Amygdala (tissue), 56 donors: ENCODE measurements around the gene INPP4B.

Experiments
- DNase-seq, 56 donors: peaks; one replicate each; lab custom pipeline; 2025; lab: John Stamatoyannopoulos, UW

INPP4B gene

DNA sequence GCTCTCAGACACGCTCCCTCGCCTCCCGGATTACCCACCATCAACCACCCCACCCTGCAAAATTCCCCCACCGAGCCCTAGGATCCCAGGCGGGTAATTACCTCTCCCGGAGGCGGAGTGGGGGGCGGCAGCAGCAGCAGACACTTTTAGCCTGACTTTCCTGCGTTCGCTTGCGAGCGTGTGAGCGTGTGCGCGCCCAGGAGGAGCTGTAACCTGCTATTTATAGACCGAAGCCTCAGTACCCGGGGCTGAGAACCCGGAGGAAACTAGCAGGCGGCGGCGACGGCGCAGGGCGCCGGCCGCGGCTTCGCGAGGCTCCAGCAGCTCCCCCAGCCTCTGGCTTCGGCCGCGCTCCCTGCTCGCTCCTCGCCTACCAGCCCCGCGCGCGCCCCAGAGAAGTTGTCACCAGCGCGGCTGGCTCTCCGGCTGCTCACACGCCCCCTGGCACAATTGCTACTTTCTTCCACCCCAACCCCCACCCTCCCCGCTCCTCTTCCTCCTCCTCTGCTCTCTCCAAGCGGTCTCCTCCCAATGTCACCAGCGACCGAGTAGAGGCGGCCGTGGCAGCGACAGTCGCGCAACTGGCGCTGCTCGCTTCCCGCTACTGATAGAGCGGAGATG lies at the start of gene INPP4B:
Gene INPP4B, minus strand, starts transcription at position 194 of the 621 bp plus-strand sequence.
- DNase-seq = peak in 38 of 56 donors; percentile 3 to 64 (median 28)

DNA sequence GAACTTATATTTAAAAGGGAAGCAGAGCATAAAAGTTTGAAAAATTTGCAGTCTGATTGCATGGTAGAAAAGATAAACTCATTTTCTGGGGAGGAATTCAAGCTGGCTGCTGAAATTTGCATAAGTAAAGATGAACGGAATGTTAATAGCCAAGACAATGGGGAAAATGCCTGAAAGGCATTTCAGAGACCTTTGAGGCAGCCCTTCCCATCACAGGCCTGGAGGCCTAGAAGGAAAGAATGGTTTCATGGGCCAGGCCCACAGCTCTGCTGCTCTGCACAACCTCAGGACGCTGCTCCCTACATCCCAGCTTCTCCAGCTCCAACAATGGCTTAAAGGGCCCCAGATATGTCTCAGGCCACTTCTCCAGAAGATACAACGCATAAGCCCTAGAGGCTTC lies 46.9 kb upstream of the INPP4B start:
- no peak for DNase-seq

DNA sequence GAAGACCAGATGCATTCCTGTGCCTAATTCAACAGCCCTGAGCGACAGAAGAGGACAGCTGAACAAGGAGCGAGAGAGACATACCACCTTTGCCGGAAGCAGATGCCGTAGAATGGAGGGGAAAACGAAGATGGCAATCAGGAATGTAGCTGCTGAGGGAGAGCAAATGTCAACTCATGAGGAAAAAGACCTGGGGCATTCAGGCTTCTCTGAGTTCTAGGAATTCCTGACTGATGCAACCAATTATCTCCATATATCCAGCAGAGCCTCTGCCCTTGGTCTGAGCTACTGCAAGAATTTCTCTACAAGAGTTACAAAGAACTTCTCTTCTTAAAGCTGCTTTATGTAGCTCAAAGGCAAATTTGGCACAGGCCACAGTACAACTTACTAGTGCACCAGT lies 40.5 kb upstream of the INPP4B start:
- DNase-seq = no peak

DNA sequence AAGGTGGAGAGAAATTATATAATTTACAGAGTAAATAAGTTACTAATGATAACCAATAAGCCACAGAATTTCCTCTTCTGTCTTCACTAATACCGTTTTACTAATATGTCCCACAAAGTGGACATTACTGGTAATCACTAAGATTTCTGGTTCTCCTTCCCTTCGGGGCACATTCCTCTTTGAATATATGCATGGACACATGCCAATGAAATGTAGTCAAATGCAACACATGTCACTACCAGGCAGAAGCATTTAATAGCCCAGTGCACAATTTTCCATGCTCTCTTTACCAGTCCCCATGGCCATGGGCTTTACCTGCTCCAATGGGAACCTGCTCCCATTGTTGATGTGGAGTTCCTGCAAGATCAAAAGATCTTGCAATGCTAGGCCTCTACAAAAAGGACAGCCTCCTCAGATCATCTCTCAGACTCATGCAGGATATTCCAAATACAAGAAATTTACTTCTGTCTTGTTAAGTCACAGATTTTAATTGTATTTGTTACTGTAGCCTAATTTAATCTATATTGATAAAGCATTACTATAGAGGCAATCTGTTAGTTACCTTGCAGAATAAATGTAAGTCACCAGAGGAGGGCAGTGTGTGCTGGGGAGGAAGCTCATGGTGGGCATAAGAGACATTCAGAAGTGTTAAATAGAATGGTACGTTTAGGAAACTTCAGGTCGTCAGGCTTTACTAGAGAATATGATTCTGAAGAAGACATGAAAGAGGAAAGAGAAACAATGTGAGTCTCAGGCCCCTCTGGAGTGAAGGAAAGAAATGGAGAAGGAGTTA lies 37.1 kb upstream of the INPP4B start:
- DNase-seq = no peak

DNA sequence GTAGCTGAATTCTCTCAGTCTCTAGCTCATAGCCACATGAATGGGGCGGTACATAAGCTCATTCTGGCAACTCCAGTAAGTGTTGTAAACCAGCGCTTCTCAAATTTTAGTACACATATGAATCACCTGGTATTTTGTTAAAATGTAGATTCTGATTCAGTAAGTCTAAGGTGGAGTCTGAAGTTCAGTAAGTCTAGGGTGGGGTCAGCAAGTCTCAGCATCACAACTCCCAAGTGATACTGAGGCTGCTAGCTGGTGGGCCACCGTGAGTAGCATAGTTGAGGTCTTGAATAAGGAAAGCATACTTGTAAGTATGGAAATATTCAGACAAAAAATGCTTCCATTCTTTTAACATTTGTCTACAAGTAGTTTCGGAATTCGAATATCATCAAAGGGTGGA lies 36.1 kb upstream of the INPP4B start:
- DNase-seq = no peak

DNA sequence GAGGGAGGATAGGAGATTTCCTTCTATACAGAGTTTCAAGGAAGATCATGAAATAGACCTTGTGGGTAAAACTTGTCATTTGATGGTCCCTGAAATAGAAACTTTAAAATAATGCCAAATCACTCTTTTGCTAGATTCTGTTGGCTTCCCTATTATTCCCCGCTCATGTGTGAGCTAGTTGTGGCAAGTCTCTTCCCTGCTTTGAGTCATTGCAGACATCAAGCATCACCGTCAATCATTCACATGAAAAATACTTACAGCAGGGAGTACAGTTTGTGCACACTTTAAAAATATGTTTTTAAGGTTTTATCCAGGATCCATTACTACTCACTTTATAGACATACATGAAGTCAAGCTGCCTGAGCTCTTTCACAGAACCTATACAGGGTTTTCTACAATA lies 35.2 kb upstream of the INPP4B start:
- DNase-seq = no peak

DNA sequence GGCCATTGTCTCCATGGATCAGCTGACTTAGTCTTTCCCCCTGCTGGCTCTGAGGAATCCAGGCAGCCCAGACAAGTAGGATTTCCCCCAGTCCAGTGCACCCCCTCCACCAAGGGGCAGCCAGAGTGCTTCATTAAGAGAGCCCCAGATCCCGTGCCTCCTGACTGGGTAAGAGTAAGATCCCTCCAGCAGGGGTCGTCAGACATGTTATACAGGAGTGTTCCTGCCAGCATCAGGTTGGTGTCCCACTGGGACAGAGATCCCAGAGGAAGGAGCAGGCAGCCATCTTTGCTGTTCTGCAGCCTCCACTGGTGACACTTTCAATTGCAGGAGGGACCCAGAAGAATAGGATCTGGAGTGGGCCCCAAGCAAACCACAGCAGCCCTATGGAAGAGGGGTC lies 29.0 kb upstream of the INPP4B start:
- no peak for DNase-seq

DNA sequence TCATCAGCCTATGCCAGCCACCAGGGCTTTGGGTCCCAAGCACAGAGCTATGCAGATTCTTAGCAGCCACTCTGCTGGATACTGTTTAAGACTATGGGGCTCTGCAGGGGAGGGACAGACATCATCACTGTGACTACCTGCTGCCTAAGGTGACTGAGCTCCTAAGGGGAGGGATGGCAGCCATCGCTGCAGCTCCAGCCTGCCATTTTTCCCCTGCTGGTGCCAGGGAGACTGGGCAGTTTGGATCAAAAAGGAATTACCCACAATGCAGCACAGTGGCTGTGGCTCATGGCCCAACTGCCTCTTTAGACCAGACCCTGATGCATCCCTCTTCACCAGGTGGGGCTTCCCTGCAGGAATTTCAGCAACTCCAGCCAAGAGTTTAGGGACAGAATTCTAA lies 28.6 kb upstream of the INPP4B start:
- no peak for DNase-seq

DNA sequence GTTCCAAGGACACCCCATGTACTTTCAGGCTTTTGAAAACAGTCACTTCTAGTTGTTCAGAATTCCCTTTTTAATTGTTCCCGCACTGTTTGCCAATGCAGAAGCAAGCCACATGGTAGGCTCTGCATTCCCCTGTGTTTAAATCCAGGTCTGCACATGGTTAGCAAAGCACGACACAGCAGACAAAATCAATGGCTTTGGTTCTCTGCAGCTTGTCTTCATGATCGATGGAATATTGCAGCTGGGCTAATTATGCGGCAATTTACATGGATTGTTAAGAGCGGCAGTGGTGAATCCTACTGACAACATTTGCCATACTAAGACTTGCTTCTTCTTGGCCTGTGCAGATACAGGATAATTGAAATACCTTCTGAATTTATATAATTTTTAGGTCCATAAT lies 20.6 kb upstream of the INPP4B start:
- no peak for DNase-seq

DNA sequence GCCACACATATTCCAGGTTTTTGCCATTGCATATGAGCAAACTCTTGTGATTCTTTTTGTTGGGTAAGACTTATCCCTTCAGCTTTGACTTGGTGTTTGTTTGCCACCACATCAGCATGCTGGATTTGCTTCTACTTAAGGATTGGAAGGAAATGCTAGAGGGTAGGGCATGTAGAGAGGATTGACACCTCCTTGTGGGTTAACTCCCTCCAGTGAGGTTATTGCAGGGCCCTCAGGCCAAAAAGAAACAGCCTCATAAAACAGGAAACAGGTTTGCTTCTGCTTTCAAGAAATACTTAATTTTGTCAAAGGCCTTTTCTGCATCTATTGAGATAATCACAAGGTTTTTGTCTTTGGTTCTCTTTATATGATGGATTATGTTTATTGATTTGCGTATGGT lies 15.2 kb upstream of the INPP4B start:
- DNase-seq = no peak

DNA sequence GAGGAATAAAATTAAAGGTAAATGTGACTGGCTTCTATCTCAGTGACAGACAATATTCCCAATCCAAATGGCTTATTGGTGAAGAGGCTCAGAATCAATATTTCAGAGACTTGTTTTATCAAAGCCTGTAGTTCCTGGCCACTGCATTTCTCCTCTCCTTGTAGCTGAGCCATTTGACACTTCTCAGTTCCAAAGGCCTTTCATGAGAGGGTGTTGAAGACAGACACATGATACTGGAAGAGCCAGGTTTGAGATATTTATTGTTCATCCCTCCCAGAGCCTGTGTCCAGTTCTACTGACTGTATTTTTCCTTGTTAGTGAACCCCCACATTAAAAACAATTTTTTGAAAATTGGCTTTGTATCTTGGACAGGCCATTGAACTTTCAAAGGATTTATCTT lies 12.9 kb upstream of the INPP4B start:
- no peak for DNase-seq

DNA sequence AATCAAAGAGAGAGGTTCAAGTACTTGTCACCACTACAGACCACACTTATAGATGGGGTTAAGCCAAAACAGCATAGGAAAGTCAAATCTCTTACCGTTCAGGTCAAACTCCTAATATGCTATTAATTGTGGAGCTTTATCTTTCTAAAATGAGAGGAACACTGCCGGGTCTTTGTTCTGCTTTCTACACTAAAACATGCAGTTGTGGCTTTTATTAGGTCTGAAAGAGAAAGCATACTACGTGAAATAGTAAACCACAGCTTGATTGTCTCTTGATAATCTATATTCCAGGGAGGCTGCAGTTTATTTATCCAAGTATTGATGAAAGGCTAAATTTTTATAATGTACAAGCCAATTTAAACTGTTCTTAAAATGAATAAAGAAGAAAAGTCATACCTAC lies 12.3 kb upstream of the INPP4B start:
- no peak for DNase-seq

DNA sequence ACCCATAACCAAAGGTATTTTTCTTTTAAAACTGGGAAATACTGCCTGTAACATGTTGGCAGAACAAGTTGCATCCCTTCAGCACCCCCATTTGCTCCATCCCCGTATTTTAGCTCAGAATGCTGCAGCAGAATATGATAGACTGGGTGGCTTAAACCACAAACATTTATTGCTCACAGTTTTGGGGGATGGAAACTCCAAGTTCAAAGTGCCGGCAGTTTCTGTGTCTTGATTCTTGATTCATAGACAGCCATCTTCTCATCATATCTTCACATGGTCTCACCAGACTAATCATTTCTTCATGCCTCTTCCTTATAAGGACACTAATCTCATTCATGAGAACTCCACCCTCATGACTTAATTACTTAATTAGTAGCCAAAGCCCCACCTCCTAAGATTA lies 10.5 kb upstream of the INPP4B start:
- DNase-seq = no peak

DNA sequence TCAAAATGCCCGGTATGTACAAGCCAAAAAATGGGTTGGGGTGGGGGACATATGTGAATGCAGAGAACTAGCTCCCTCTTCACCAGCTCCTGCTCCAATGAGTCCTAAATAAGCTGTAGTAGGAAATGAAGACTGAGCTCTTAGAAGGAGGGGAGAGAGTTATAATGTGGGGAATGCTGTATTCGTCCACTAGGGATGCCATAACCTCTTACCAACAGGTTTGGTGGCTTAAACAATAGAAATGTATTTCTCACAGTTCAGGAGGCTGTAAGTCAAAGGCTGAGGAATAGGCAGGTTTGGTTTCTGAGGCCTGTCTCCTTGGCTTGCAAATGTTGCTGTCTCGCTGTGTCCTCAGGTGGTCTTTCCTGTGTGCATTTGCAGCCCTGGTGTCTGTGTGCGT lies 4.4 kb upstream of the INPP4B start:
- DNase-seq = no peak

DNA sequence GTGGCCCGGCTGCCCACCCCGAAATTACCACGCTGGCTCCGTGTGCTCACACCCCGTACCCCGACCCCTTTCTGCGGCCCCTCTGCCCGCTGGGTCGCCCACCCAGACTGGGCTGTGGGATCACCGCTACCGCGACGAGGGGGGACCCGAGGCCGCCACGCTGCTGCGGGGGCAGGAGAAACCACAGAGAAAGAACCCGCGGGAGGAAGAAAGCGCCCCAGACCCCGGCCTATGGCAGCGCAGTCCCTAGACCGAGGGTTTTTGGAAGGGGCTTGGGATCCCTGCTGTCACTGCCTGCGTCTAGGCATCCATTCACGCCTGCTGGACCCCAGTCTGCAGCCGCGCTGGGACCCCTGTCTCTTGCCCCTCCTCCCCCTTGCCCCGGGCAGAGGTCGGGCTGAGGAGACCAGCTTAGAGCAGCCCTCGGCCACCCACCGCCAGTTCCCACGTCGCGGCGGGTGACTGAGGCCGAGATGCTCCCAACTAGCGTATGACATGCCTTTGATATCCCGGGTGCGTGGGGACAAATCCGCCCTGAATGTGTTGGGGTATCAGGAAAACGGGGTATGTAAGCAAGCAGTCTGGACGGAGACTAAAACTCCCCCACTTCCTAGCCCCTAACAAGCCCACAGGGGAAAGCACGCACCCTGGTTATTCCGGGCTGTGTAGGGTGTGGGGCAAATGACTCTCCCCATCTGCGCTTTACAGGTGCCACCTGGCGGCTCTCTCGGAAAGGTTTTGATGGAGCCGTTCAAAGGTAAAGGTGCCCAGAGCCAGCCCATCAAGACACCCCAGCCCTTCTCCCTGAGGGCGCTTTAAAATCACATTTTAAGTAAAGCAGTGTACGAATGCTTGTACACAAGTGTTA lies 862 bp upstream of the INPP4B start:
- DNase-seq = peak in 25 of 56 donors; percentile 2 to 44 (median 19)

DNA sequence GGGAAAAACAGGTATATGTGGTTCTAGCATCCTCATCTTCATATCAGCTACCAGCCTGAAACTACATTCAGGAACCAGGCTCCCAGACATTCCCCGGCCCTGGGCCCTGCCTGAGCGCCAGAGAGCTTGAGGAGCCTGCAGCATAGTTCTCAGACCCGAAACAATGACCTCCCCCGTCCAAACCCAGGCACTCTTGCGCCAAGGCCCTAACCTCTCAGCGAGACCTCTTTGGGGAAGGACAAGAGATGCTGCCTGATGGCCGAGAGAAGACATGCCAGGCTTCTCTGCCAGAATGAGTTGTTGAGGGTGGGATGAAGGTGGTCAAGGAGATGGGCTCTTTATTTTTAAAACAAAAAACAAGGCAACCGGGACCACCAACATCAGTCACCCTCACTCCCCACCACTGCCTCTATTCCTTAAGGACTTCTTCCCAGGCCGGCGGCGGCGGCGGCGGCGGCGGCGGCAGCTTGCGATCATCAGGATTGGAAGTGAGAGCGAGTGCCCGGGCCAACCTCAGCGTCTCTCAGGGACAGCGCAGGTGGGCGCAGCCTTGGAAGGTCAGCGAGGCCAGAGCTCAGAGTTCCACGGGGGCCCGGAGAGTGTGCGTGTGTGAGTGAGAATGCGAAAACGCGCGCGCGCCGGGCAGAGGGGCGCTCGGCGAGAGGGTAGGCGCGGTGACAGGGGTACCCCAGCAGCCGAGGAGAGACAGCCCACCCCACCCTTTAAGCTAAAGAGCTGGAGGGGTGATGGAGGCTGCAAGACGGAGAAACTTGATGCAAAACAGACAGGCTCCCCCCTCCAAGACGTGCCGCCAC lies 601 bp downstream of the INPP4B start:
- peak in 20 of 56 donors; percentile 1 to 68 (median 13) for DNase-seq

DNA sequence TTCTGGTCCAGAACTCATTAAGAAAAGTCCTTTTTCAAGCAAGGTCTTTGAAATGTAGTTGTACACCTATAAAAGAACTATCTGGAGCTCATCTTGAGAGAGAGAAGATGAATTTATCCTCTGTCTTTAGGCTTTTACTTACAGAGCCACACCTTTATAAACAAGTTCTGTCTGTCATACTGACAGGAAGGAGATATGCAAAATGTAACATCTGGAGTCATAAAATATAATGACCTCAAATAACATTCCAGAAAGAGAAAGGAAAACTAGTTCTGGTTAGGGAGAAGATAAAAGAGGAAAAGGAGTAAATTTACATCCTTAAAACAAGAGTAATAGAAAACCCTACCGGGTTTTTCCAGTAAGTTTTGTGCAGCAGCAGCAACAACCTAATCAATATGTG lies 1.3 kb downstream of the INPP4B start:
- no peak for DNase-seq

DNA sequence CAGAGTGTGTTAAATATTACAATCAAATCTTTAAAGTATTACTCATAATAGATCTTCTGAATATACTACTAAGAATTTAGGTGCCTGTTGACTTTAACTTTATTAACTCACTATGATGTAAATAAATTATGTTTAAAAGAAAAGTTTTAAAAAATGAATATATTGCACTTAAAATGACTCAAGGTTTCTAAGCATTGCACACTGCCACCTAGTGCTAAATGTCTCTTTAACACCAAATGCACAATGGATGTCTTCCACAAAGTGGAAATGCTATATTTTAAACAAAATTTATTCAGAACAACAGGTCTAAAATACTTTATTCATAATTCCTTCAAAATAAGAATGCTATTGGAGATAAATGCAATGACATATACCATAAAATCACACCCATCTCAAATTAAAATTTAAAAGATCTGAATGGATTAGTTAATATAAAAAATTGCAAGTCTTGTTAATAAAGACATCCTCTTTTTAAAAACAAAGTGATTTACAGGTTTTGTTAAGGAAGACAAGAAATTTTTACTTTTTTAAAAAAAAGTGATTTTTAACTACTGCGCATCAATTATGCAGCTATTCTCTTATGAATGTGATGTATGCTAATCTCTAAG lies 5.5 kb downstream of the INPP4B start:
- DNase-seq = peak in 1 of 56 donors; percentile 8

DNA sequence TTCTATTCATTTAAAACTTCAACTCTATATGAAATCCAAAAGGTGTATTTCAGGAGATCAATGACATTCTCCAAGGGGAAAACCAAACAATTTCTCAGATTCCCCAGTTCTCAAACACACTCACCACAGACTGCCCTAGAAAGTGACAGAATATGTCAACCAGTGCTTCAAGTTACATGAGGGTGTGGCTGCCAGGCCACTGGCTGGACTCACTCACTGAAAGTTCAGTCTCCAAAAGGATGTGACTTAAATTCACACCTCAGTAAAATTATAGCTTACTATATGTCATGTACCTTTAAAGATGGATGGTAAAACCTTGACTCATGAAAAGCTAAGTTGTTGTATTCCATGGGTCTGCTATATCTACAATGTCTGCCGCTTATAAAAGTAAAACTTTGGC lies 7.3 kb downstream of the INPP4B start:
- DNase-seq = no peak

DNA sequence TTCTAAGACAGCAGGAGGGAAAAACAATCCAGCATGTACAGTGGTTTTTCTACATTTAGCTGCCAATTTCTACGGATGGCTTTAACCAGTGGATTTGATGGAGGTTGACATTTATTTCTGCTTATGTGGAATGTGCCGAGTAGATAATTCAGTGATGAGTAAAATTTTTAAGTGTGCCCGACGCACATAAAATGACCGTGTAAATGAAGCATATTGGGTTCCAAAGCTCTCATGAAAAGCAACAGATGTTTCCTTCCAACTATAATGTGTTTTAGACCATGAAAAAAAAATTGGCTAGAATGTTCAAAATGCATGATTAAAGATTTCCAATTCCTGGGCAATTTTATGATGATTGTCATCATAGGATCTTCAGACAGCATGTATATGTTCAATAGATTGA lies 14.1 kb downstream of the INPP4B start:
- DNase-seq = no peak
